Panc1 (cell line): ENCODE measurements around the gene NUDT15. TPM values are rescaled to one million over a fixed set of nuclear protein-coding genes. Genes with fewer than 3 reads are reported as not detected.

Source experiments
- ATAC-seq: fragments of 200-7000 bp; cut with Tn5 transposase; 2 replicates; pipeline ENCODE4 v1.9.1; 2020; ENCODE audit warnings: mild to moderate bottlenecking, moderate library complexity
- BruUV-seq: library from RNA; stranded (reverse); fragments of 400-500 nt; replicated peaks from 2 replicates; lab custom pipeline; 2021; lab: Mats Ljungman, UMichigan
- CTCF ChIA-PET: fragments of 300-600 bp; sonication (Branson Sonifier 250); formaldehyde crosslinking; loops from one replicate; lab custom pipeline; 2022; ENCODE audit warnings: antibody characterized with exemption; lab: Charles Lee
- POLR2A ChIA-PET: fragments of 300-600 bp; sonication (Branson Sonifier 250); formaldehyde crosslinking; loops from one replicate; lab custom pipeline; 2022; ENCODE audit warnings: antibody characterized with exemption; lab: Charles Lee
- DNase-seq: peaks from one replicate; pipeline ENCODE4 v3.0.0-alpha.2; 2010; ENCODE audit warnings: low read depth, low spot score
- H3K27ac ChIP-seq: 2 replicates; pipeline ENCODE4 v1.5.1; 2011; ENCODE audit warnings: mild to moderate bottlenecking, low read length, inconsistent platforms
- H3K27me3 ChIP-seq: fragments of 200-500 bp; sonication (Bioruptor generic); 2 replicates; pipeline ENCODE4 v1.6.0; 2014; ENCODE audit warnings: low read length, inconsistent platforms; ENCODE audit not compliant: control insufficient read depth, insufficient read depth
- H3K36me3 ChIP-seq: fragments of 200-500 bp; sonication (Bioruptor generic); 2 replicates; pipeline ENCODE4 v1.5.1; 2014; ENCODE audit warnings: inconsistent platforms, mild to moderate bottlenecking, low read length, moderate library complexity; ENCODE audit not compliant: control insufficient read depth, insufficient read depth
- H3K4me1 ChIP-seq: 2 replicates; pipeline ENCODE4 v1.5.1; 2011; ENCODE audit warnings: inconsistent platforms, mild to moderate bottlenecking, low read length, moderate library complexity; ENCODE audit not compliant: control insufficient read depth, insufficient read depth
- H3K4me3 ChIP-seq, 2 experiments: 2 replicates each; pipeline ENCODE4 v1.5.1; 2011 to 2012; ENCODE audit warnings: low read depth in 2 of 2, low read length in 2 of 2, mild to moderate bottlenecking in 2 of 2, inconsistent platforms in 1 of 2, moderate library complexity in 1 of 2
- H3K9me3 ChIP-seq: fragments of 200-500 bp; sonication (Bioruptor generic); 2 replicates; pipeline ENCODE4 v1.5.1; 2014; ENCODE audit warnings: low read depth, mild to moderate bottlenecking, inconsistent platforms, low read length, moderate library complexity; ENCODE audit not compliant: control insufficient read depth, insufficient read depth
- CTCF ChIP-seq: fragments of 450-650 bp; IDR thresholded peaks from 2 replicates; pipeline ENCODE4 v1.5.1; 2017; ENCODE audit warnings: mild to moderate bottlenecking
- POLR2AphosphoS5 ChIP-seq: IDR thresholded peaks from 2 replicates; pipeline ENCODE4 v1.6.1; 2012; ENCODE audit warnings: mild to moderate bottlenecking, low read depth, low read length, moderate library complexity
- REST ChIP-seq, 2 experiments: IDR thresholded peaks; 2 replicates each; pipeline ENCODE4 v1.6.1; 2011 to 2012; ENCODE audit warnings: low read depth in 2 of 2, control low read depth in 1 of 2, low read length in 1 of 2, mild to moderate bottlenecking in 1 of 2, moderate library complexity in 1 of 2; ENCODE audit not compliant: insufficient read depth in 1 of 2
- SIN3A ChIP-seq: IDR thresholded peaks from 2 replicates; pipeline ENCODE4 v1.6.1; 2012; ENCODE audit warnings: low read depth, mild to moderate bottlenecking, low read length, moderate library complexity, borderline replicate concordance; ENCODE audit not compliant: insufficient read depth
- TCF7L2 ChIP-seq: IDR thresholded peaks from 2 replicates; pipeline ENCODE4 v1.6.1; 2011; ENCODE audit warnings: mild to moderate bottlenecking, low read depth, low read length, inconsistent platforms
- in situ Hi-C: cut with HindIII; loops from 2 replicates; pipeline ENCODE4 v1.10.0; 2016; ENCODE audit warnings: low sequenced_read_pairs, low pct_unique_long_range_greater_than_20kb
- intact Hi-C: fragments of 100-400 bp; cut with micrococcal nuclease; formaldehyde crosslinking; loops from one replicate; pipeline ENCODE4 v1.10.0; 2022; ENCODE audit not compliant: unreplicated experiment
- total RNA-seq: library from RNA; stranded (reverse); gene quantifications from one replicate; pipeline ENCODE4 v1.2.1, GENCODE V29; 2021; ENCODE audit not compliant: unreplicated experiment

The NUDT15 gene
- total RNA-seq, 1 experiment from 2014 or later: 18.9 TPM

GRCh38 chr13:48066310-48066989 is 28.9 kb downstream of the NUDT15 start:
- no peak for ATAC-seq
- no TSS peak for BruUV-seq

GRCh38 chr13:48068036-48068435 is 30.5 kb downstream of the NUDT15 start:
- no peak overlapping the region for H3K27ac ChIP-seq
- DNase-seq: no peak
- CTCF ChIA-PET: no interaction called here
- H3K4me3 ChIP-seq: no peak overlapping the region
- POLR2A ChIA-PET: no interaction called here
- in situ Hi-C loops: no loop called here
- intact Hi-C loops: no loop called here
- no TSS peak for BruUV-seq
- no peaks in the 10 kb centered on the region; the same call in 1 of the 2 replicates for H3K36me3 ChIP-seq
- TF ChIP-seq TCF7L2 (no peak), REST (IDR thresholded peaks at IDR 0.05; ENCODE audit: insufficient read depth in 1 of 2, low read depth in 2 of 2, low read length in 1 of 2) (no peak), SIN3A (no peak), CTCF (no peak; the same call in 1 of the 2 replicates), POLR2AphosphoS5 (no peak)
- peaks cover 13% of the 10 kb centered on the region; the same call in 1 of the 2 replicates for H3K9me3 ChIP-seq
- no peak for ATAC-seq
- no peaks in the 10 kb centered on the region; the same call in 1 of the 2 replicates for H3K4me1 ChIP-seq
- no peaks in the 10 kb centered on the region for H3K27me3 ChIP-seq

More at GRCh38 chr13:48066310-48066989, 28.9 kb downstream of the NUDT15 start:
- intact Hi-C loops (no loop called here), in situ Hi-C loops (no loop called here)
- peaks cover 6% of the 10 kb centered on the region; the same call in 1 of the 2 replicates for H3K9me3 ChIP-seq
- no peaks in the 10 kb centered on the region; the same call in 1 of the 2 replicates for H3K4me1 ChIP-seq
- H3K4me3 ChIP-seq: no peak overlapping the region
- no peak overlapping the region for H3K27ac ChIP-seq
- no peaks in the 10 kb centered on the region for H3K27me3 ChIP-seq
- TF ChIP-seq SIN3A (no peak), POLR2AphosphoS5 (no peak), CTCF (no peak), REST (IDR thresholded peaks at IDR 0.05; ENCODE audit: insufficient read depth in 1 of 2, low read depth in 2 of 2, low read length in 1 of 2) (no peak), TCF7L2 (no peak)
- ChIA-PET CTCF (no interaction called here), POLR2A (no interaction called here)
- no peak for DNase-seq
- H3K36me3 ChIP-seq: no peaks in the 10 kb centered on the region; the same call in 1 of the 2 replicates
